Smooth muscle cell (in vitro differentiated cells): Measurements from ENCODE around the gene USP7. TPM values are rescaled to one million over a fixed set of nuclear protein-coding genes. Genes with fewer than 3 reads are reported as not detected.

Source experiments
- DNase-seq: peaks from one replicate; lab custom pipeline; 2025; ENCODE audit not compliant: unreplicated experiment; lab: John Stamatoyannopoulos, UW
- H2AFZ ChIP-seq: fragments of 200-600 bp; sonication (generic); 2 replicates; pipeline ENCODE4 v1.6.0; 2016; ENCODE audit warnings: antibody characterized with exemption, low read depth, mild to moderate bottlenecking
- H3F3A ChIP-seq: fragments of 200-600 bp; sonication (generic); 2 replicates; pipeline ENCODE4 v1.6.0; 2017; ENCODE audit warnings: antibody characterized with exemption, low read depth
- H3K27ac ChIP-seq: fragments of 200-600 bp; sonication (generic); 2 replicates; pipeline ENCODE4 v1.5.1; 2016; ENCODE audit warnings: low read depth, mild to moderate bottlenecking
- H3K27me3 ChIP-seq: fragments of 200-600 bp; sonication (generic); 2 replicates; pipeline ENCODE4 v1.6.1; 2016; ENCODE audit warnings: low read depth, mild to moderate bottlenecking
- H3K36me3 ChIP-seq: fragments of 200-600 bp; sonication (generic); 2 replicates; pipeline ENCODE4 v1.5.1; 2016; ENCODE audit warnings: low read depth
- H3K4me1 ChIP-seq: fragments of 200-600 bp; sonication (generic); 2 replicates; pipeline ENCODE4 v1.5.1; 2016; ENCODE audit warnings: low read depth
- H3K4me2 ChIP-seq: fragments of 200-600 bp; sonication (generic); 2 replicates; pipeline ENCODE4 v1.6.0; 2016; ENCODE audit warnings: mild to moderate bottlenecking
- H3K4me3 ChIP-seq: fragments of 200-600 bp; sonication (generic); 2 replicates; pipeline ENCODE4 v1.5.1; 2016; ENCODE audit warnings: mild to moderate bottlenecking
- H3K79me2 ChIP-seq: fragments of 200-600 bp; sonication (generic); 2 replicates; pipeline ENCODE4 v1.6.0; 2016; ENCODE audit warnings: low read depth, mild to moderate bottlenecking
- H3K9ac ChIP-seq: fragments of 200-600 bp; sonication (generic); 2 replicates; pipeline ENCODE4 v1.6.0; 2016; ENCODE audit warnings: low read depth
- H3K9me3 ChIP-seq: fragments of 200-600 bp; sonication (generic); replicated peaks from 2 replicates; pipeline ENCODE4 v1.5.1; 2016; ENCODE audit warnings: low read depth
- H4K20me1 ChIP-seq: fragments of 200-600 bp; sonication (generic); 2 replicates; pipeline ENCODE4 v1.6.0; 2016; ENCODE audit warnings: low read depth
- CTCF ChIP-seq: fragments of 200-600 bp; sonication (generic); IDR thresholded peaks from 2 replicates; pipeline ENCODE4 v1.5.1; 2017; ENCODE audit warnings: borderline replicate concordance, mild to moderate bottlenecking, antibody characterized with exemption; ENCODE audit not compliant: insufficient read depth, poor library complexity, severe bottlenecking
- WGBS: methylation state at CpG from one replicate; pipeline ENCODE4 v1.1.7; 2016; ENCODE audit warnings: low lambda C conversion rate; 5-methylcytosine and 5-hydroxymethylcytosine counted together
- polyA plus RNA-seq: library from polyadenylated mRNA; unstranded; fragments of >200 nt; fragmentation: Nextera tagmentation; extraction: Ambion mirVana; gene quantifications from 2 replicates; pipeline ENCODE4 v1.2.1, GENCODE V29; 2016
- total RNA-seq: library from RNA; depleted of rRNA; stranded (reverse); fragments of >200 nt; gene quantifications from 2 replicates; pipeline ENCODE4 v1.2.3, GENCODE V29; 2014

USP7 gene
- total and polyA plus RNA-seq, 2 experiments from 2014 or later: 50.7 to 52.1 TPM

GRCh38 chr16:8955828-8956227 lies 7.9 kb downstream of the USP7 start:
- no peaks in the 10 kb centered on the region for H3K9me3 ChIP-seq
- H3K79me2 ChIP-seq: peaks cover 95% of the 10 kb centered on the region
- no peak overlapping the region for H2AFZ ChIP-seq
- no peak overlapping the region for H3K4me3 ChIP-seq
- H3K36me3 ChIP-seq: no peaks in the 10 kb centered on the region
- no peak overlapping the region for H3K9ac ChIP-seq
- H4K20me1 ChIP-seq: peaks cover 95% of the 10 kb centered on the region
- peaks cover 57% of the 10 kb centered on the region for H3K4me1 ChIP-seq
- no peaks in the 10 kb centered on the region for H3K27me3 ChIP-seq
- TF ChIP-seq CTCF: no peak
- H3K27ac ChIP-seq: peak overlapping the region; percentile 92
- peak overlapping the region; percentile 62 for H3K4me2 ChIP-seq
- 56% methylated on average over 2 of the region's 2 CpGs for WGBS
- peaks cover 32% of the 10 kb centered on the region for H3F3A ChIP-seq
- DNase-seq: no peak

GRCh38 chr16:8953064-8953463 lies 10.6 kb downstream of the USP7 start:
- WGBS: 83% methylated on average over 11 of the region's 11 CpGs
- Histone ChIP-seq H3K27me3 (no peaks in the 10 kb centered on the region), H3K36me3 (no peaks in the 10 kb centered on the region), H3K9me3 (no peaks in the 10 kb centered on the region), H3K4me1 (peaks cover 51% of the 10 kb centered on the region), H3K9ac (no peak overlapping the region), H3F3A (peaks cover 34% of the 10 kb centered on the region), H4K20me1 (peaks cover 95% of the 10 kb centered on the region), H3K4me3 (no peak overlapping the region), H3K4me2 (no peak overlapping the region), H3K79me2 (peaks cover 95% of the 10 kb centered on the region), H3K27ac (no peak overlapping the region), H2AFZ (no peak overlapping the region)
- no peak for TF ChIP-seq CTCF
- no peak for DNase-seq

- H3K4me1 ChIP-seq: peaks cover 44% of the 10 kb centered on the region
- no peaks in the 10 kb centered on the region for H3K9me3 ChIP-seq
- H3K9ac ChIP-seq: no peak overlapping the region
- no peak overlapping the region for H3K4me2 ChIP-seq
- no peak for DNase-seq
- no peak overlapping the region for H3K4me3 ChIP-seq
- no peak for TF ChIP-seq CTCF
- peaks cover 95% of the 10 kb centered on the region for H4K20me1 ChIP-seq
- no peaks in the 10 kb centered on the region for H3K27me3 ChIP-seq
- H3K79me2 ChIP-seq: peaks cover 95% of the 10 kb centered on the region
- WGBS: 92% methylated on average over 7 of the region's 7 CpGs
- no peak overlapping the region for H2AFZ ChIP-seq
- H3K36me3 ChIP-seq: no peaks in the 10 kb centered on the region
- H3F3A ChIP-seq: peaks cover 26% of the 10 kb centered on the region
- peak overlapping the region; percentile 67 for H3K27ac ChIP-seq
Measured at GRCh38 chr16:8952281-8952751, 11.4 kb downstream of the USP7 start.

- peaks cover 37% of the 10 kb centered on the region for H3K4me1 ChIP-seq
- H3K27ac ChIP-seq: peak overlapping the region; percentile 67
- H3K9me3 ChIP-seq: no peaks in the 10 kb centered on the region
- peaks cover 22% of the 10 kb centered on the region for H3F3A ChIP-seq
- H3K4me3 ChIP-seq: no peak overlapping the region
- WGBS: 77% methylated on average over 14 of the region's 14 CpGs
- no peak for DNase-seq
- peaks cover 95% of the 10 kb centered on the region for H3K79me2 ChIP-seq
- TF ChIP-seq CTCF: no peak
- H3K9ac ChIP-seq: peak overlapping the region; percentile 1
- H4K20me1 ChIP-seq: peaks cover 95% of the 10 kb centered on the region
- no peaks in the 10 kb centered on the region for H3K27me3 ChIP-seq
- H3K4me2 ChIP-seq: peak overlapping the region; percentile 64
- no peaks in the 10 kb centered on the region for H3K36me3 ChIP-seq
- no peak overlapping the region for H2AFZ ChIP-seq
Measured at GRCh38 chr16:8951447-8952280, 12.0 kb downstream of the USP7 start.
